GM12878 (cell line): ENCODE data around the gene SCLY.

Experiments
- EZH2 ChIP-seq: IDR thresholded peaks from 2 replicates; pipeline ENCODE4 v1.6.1; 2012; ENCODE audit warnings: low read depth, mild to moderate bottlenecking, control low read depth, inconsistent platforms, low read length, borderline replicate concordance; ENCODE audit not compliant: control insufficient read depth
- JUND ChIP-seq: IDR thresholded peaks from 2 replicates; pipeline ENCODE4 v1.6.1; 2012; ENCODE audit warnings: low read depth, mild to moderate bottlenecking, low read length, improper control_type of control experiment, moderate library complexity
- SMC3 ChIP-seq: IDR thresholded peaks from 2 replicates; pipeline ENCODE4 v1.6.1; 2011; ENCODE audit warnings: low read length, improper control_type of control experiment, borderline replicate concordance
- STAT1 ChIP-seq: fragments of 450-650 bp; conservative IDR thresholded peaks from 2 replicates; pipeline ENCODE4 v1.6.1; 2014; ENCODE audit warnings: antibody characterized with exemption, mild to moderate bottlenecking
- SUZ12 ChIP-seq: fragments of 200-600 bp; sonication (generic); IDR thresholded peaks from one replicate; pipeline ENCODE4 v1.6.1; 2018; ENCODE audit warnings: antibody characterized with exemption, mild to moderate bottlenecking; ENCODE audit not compliant: unreplicated experiment
- ZNF274 ChIP-seq: IDR thresholded peaks from one replicate; pipeline ENCODE4 v1.8.0; 2011; ENCODE audit not compliant: insufficient read length, insufficient read depth
- TF ChIP-seq, protein P1 (sequence below), 3 experiments: IDR thresholded peaks in 2 of 3; conservative IDR thresholded peaks in 1 of 3; 2 replicates each; pipeline ENCODE4 v1.5.1; 2011; ENCODE audit warnings: low read depth in 3 of 3, low read length in 3 of 3, mild to moderate bottlenecking in 3 of 3, control low read depth in 2 of 3, moderate library complexity in 2 of 3, inconsistent platforms in 1 of 3, mixed read lengths in 1 of 3; ENCODE audit not compliant: control insufficient read depth in 2 of 3, insufficient read depth in 1 of 3; ENCODE audit errors: extremely low read depth in 1 of 3

GRCh38 chr2:238055841-238056240, 5.0 kb upstream of the SCLY start:
- no peak for TF ChIP-seq EZH2
- no peak for TF ChIP-seq SMC3
- TF ChIP-seq JUND: no peak
- TF ChIP-seq, protein P1, sequence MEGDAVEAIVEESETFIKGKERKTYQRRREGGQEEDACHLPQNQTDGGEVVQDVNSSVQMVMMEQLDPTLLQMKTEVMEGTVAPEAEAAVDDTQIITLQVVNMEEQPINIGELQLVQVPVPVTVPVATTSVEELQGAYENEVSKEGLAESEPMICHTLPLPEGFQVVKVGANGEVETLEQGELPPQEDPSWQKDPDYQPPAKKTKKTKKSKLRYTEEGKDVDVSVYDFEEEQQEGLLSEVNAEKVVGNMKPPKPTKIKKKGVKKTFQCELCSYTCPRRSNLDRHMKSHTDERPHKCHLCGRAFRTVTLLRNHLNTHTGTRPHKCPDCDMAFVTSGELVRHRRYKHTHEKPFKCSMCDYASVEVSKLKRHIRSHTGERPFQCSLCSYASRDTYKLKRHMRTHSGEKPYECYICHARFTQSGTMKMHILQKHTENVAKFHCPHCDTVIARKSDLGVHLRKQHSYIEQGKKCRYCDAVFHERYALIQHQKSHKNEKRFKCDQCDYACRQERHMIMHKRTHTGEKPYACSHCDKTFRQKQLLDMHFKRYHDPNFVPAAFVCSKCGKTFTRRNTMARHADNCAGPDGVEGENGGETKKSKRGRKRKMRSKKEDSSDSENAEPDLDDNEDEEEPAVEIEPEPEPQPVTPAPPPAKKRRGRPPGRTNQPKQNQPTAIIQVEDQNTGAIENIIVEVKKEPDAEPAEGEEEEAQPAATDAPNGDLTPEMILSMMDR (IDR thresholded peaks at IDR 0.05 in 2 of 3, conservative IDR thresholded peaks at IDR 0.05 in 1 of 3; ENCODE audit: control insufficient read depth in 2 of 3, extremely low read depth in 1 of 3, insufficient read depth in 1 of 3, low read depth in 3 of 3, low read length in 3 of 3): no peak
- TF ChIP-seq ZNF274: no peak
- TF ChIP-seq SUZ12: no peak
- no peak for TF ChIP-seq STAT1
